ENCODE measurements around the gene OR13D1.
"Not testable (repeated sequence)": the region's sequence is repeated elsewhere in the genome, so short reads cannot be mapped to it uniquely, and the experiment has no call there.

OR13D1 gene, protein sequence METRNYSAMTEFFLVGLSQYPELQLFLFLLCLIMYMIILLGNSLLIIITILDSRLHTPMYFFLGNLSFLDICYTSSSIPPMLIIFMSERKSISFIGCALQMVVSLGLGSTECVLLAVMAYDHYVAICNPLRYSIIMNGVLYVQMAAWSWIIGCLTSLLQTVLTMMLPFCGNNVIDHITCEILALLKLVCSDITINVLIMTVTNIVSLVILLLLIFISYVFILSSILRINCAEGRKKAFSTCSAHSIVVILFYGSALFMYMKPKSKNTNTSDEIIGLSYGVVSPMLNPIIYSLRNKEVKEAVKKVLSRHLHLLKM

DNA sequence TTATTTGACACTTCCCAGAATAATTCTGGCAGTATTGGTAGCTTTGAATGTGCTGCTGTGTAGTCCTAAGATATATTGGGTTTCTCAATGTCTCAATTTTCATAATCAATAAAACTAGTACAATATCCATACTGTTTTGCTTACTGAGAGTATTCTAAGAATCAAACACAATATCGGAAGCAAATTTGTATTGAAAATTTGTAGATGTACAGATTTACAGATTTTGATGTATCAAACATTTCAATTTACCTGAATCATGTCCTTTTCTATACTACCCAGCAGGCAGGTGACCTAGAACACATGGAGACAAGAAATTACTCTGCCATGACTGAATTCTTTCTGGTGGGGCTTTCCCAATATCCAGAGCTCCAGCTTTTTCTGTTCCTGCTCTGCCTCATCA lies at the start of gene OR13D1:
TSS of gene OR13D1 (plus strand) at position 301 of the 400 bp plus-strand sequence. CDS start at position 301, 0 bp downstream.
- H3K4me3 ChIP-seq (ENCODE audit: low read depth, low read length), result no peak within 1 kb of the TSS
- no peak for DNase-seq (ENCODE audit: low read depth)
- TF ChIP-seq, protein P1, sequence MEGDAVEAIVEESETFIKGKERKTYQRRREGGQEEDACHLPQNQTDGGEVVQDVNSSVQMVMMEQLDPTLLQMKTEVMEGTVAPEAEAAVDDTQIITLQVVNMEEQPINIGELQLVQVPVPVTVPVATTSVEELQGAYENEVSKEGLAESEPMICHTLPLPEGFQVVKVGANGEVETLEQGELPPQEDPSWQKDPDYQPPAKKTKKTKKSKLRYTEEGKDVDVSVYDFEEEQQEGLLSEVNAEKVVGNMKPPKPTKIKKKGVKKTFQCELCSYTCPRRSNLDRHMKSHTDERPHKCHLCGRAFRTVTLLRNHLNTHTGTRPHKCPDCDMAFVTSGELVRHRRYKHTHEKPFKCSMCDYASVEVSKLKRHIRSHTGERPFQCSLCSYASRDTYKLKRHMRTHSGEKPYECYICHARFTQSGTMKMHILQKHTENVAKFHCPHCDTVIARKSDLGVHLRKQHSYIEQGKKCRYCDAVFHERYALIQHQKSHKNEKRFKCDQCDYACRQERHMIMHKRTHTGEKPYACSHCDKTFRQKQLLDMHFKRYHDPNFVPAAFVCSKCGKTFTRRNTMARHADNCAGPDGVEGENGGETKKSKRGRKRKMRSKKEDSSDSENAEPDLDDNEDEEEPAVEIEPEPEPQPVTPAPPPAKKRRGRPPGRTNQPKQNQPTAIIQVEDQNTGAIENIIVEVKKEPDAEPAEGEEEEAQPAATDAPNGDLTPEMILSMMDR (conservative IDR thresholded peaks at IDR 0.05; ENCODE audit: low read depth, low read length), result no peak

DNA sequence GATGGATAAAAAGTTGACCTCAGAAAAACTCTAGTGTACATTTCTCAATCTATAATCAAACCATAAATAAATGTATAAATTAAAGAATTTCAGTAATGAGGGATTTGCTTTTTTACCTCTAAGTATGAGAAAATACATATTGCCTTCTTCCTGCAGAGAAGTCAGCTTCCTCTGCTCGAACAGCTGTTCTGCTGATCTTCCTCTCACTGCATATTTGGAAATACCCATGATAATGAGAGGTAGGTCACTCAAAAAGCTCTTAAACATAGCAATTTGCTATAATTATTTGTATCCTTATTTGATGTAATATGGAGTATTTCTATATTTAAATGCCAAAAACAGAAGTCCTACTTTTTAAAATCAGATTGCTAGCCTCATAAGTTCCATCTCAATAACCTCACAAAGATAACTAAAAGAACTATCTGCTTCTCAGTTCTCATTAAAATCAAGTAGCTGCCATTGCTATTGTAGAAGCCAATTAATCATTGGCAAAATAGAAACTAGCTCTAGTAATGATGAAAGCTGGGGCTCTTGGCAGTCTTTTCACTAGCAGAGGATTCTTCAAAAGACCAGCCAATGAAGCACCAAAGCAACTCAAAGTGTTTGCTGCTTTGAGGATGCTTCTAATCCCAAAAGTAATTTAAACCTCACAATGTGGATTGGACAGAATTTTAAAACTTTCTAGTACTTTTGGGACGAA lies 35.7 kb upstream of the OR13D1 start:
- DNase-seq (ENCODE audit: low read depth), result no peak
- no peak overlapping the region for H3K4me3 ChIP-seq (ENCODE audit: low read depth, low read length)
- TF ChIP-seq, protein P1 (conservative IDR thresholded peaks at IDR 0.05; ENCODE audit: low read depth, low read length), result no peak

DNA sequence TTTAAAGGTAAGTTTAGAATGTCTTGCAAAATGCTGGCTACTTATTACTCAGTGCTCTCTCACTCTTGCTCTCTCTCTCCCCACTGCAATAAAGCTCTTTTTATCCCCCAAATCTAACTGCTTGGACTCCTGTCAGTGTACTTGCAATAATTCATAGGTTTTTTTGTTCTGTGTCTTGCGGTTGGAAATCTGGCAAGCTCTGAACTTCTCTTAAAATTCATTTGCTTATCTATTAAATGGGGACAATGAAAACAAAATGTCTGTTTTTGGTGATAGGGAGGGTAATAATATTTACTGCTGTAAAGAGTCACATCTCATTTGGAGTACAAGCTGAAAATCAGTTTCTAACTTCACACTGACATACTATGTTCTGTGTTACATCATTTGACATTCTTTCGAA lies 18.7 kb upstream of the OR13D1 start:
- TF ChIP-seq, protein P1 (conservative IDR thresholded peaks at IDR 0.05; ENCODE audit: low read depth, low read length), result no peak
- DNase-seq (ENCODE audit: low read depth), result no peak
- no peak overlapping the region for H3K4me3 ChIP-seq (ENCODE audit: low read depth, low read length)

DNA sequence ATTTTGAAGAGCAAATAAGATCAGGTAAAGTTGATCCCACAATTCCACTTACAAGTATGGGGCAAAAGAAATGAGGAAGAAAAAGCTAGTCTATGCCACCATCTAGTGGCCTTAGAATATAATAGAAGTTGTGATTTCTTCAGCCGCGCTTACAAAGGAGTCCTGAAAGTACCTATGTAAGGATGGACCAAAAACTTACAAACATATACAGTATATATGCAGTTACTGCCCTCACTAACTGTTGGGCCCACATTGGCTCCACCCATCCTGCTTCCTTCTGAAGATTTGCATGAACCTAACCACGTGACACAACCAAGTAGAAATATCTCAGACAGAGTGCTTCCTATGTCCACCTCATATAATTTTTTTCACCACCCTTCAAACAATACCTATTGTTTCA lies 11.7 kb upstream of the OR13D1 start:
- DNase-seq (ENCODE audit: low read depth), result peak; percentile 76
- no peak overlapping the region for H3K4me3 ChIP-seq (ENCODE audit: low read depth, low read length)
- TF ChIP-seq, protein P1 (conservative IDR thresholded peaks at IDR 0.05; ENCODE audit: low read depth, low read length), result peak; percentile 57

DNA sequence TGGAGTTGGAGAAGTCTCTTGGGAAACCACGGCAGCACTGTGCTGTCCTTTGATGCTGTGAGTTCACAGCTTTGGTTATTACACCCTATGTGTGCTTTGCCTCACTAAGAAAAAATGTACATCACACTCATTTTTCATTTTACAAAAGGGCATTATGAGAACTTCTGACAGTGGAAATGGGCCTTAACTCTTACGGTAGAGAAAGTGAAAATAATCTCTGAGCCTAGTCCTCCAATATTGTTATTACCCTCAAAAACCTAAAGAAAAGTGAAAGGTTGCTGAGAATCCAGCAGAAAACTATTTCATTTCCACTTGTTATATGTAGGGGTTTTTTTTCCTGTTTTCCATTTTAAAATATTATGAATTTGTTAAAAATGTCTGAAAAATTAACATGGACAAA lies 8.2 kb upstream of the OR13D1 start:
- peak; percentile 1 for DNase-seq (ENCODE audit: low read depth)
- TF ChIP-seq, protein P1 (conservative IDR thresholded peaks at IDR 0.05; ENCODE audit: low read depth, low read length), result no peak
- no peak overlapping the region for H3K4me3 ChIP-seq (ENCODE audit: low read depth, low read length)

DNA sequence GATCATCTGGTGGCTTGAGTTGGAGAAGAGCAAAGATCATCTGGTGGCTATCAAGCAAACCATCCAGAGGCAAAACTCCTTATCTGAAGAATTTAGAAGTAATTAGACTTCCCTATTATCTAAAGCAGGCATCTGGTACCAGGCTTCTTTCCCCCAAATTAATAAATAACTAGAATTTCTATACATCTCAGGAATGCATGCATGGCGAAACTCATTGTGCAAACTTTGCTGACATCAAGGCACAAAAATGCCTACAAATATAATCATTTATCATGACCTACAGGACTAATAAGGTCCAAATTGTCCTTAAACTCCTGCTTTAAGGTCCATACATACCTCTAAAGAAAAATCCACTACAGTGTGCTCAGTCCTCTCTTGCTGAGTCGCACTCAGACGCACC lies 6.0 kb downstream of the OR13D1 start:
- TF ChIP-seq, protein P1 (conservative IDR thresholded peaks at IDR 0.05; ENCODE audit: low read depth, low read length), result no peak
- no peak overlapping the region for H3K4me3 ChIP-seq (ENCODE audit: low read depth, low read length)
- no peak for DNase-seq (ENCODE audit: low read depth)

DNA sequence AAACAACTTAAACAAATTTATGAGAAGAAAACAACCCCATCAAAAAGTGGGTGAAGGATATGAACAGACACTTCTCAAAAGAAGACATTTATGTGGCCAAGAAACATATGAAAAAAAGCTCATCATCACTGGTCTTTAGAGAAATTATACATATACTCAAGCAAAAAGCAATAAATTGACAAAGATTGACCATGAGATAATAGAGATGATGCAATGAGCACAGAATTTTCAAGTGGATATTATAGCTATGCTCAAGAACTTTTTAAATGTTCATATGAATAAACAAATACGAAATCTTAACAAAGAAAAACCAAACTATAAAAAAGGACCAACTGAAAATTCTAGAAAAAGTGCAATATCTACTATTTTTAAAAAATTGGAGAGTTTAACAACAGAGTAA lies 14.4 kb downstream of the OR13D1 start:
- not testable (repeated sequence) for H3K4me3 ChIP-seq (ENCODE audit: low read depth, low read length); DNase-seq (ENCODE audit: low read depth)
